NCI-H1048 (cell line): ENCODE measurements around the gene LNX1.

ENCODE experiments used
- DNase-seq: peaks from one replicate; lab custom pipeline; 2025; lab: John Stamatoyannopoulos, UW

The LNX1 gene

DNA sequence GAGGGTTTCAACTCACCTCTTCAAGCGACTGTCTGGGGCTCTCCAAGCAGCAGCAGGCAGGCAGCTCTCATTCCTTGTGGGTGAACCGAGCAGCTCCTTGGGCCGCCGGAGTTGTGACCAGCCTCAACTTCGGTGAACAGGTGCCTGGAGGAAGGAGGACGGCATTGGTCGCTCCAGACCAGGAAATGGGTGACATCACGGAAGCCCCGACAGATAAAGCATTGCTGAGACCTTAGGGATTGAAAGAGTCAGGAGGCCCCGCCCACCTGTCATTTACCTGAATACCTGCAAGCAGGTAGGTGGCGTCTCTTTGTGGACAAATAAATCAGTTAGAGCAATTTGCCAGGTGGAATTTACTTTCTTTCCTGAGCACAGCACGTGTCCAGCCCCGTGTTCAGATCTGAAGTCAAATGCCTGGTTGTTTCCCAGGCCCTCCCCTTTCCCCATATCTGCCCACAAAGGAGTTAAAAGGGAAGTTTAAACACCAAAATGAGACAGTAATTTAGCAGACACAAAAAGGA, at the start of gene LNX1:
Gene LNX1, minus strand, starts transcription at position 115 of the 521 bp plus-strand sequence. CDS start 17,484 bp downstream, outside the sequence.
- peak; percentile 84 for DNase-seq

- DNase-seq: no peak
Measured at GRCh38 chr4:53640576-53641453, 49.5 kb upstream of the LNX1 start.

DNA sequence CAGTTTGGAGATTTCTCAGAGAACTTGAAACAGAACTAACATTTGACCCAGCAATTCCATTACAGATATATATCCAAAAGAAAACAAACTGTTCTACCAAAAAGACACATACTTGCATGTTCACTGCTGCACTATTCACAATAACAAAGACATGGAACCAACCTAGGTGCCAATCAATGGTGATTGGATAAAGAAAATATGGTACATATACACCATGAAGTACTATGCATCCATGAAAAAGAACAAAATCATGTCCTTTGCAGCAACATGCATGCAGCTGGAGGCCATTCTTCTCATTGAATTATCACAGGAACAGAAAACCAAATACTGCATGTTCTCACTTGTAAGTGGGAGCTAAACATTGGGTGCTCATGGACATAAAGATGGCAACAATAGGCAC, 47.6 kb upstream of the LNX1 start:
- DNase-seq: no peak

GRCh38 chr4:53637348-53637747, 46.1 kb upstream of the LNX1 start:
- no peak for DNase-seq

GRCh38 chr4:53635697-53636483, 44.6 kb upstream of the LNX1 start:
- no peak for DNase-seq

GRCh38 chr4:53633608-53634007, 42.3 kb upstream of the LNX1 start:
- no peak for DNase-seq

DNA sequence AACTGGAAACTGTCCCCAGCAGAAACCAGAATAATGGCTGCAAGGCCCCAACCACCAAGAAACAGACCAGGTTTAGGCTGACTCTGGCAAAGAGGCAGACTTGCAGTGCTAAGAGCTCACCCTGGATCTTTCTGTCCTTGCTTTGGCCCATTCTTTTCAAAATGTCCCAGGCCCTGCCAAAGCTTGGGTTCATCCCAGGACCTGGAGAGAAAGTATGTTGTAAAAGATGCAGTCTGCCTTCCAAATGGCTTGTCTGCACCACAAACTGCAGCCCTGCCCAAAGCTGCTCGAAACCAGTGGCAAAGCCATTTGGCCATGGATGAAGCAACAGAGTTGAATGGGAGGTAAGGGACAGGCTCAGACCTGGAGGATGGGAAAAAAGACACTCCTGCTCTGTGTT, 38.0 kb upstream of the LNX1 start:
- DNase-seq: no peak

DNA sequence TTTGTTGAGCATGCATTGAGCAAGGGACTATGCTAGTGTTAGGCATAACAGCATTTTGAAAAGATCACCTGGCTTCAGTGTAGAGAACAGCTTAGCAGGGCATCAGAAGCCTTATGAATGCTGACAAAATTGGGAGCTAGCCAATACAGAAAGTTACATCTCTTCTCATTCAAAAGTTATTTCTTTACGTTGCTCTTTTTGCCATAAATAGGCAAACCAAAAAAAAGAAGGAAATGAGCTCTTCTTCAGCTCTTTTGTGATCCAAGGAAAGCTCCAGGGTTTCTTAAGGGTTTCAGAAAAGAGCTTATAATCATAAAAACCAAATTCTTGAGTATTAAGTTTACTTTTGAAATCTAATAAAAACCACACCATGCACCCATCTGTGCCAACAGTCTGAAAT, 35.2 kb upstream of the LNX1 start:
- no peak for DNase-seq

DNA sequence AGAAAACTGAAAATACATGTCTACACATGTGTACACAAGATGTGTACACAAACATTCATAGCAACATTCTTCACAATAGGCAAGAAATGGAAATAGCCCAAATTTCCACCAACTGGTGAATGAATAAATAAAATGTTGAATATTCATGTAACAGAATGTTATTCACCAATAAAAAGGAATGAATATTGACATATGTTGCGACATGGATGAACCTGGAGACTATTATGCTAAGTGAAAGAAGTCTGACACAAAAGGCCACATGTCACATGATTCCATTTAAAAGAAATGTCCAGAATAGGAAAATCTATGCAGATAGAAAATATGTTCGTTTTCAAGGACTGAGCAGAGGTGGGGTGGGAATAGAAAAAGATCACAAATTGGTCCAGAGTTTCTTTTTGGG, 34.6 kb upstream of the LNX1 start:
- DNase-seq: no peak

DNA sequence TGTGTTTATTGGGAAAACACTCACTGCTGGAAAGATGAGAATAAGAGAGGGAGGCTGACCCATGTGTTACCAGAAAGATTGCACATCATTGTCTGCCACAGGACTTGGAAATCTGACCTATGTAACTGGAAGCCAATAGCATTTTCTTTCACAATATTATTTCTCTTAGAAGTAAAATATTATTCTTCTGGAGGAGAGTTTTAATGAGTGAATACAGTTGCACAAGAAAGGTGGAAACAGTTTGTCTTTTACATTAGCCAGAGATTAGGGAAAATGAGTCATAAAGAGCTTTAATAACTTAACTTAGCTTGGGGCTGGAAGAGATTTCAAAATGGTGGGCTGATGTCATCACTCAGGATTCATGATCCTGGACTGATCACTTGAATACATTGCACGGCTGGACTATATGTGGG, 31.5 kb upstream of the LNX1 start:
- DNase-seq: no peak

GRCh38 chr4:53620956-53621355, 29.7 kb upstream of the LNX1 start:
- no peak for DNase-seq

DNA sequence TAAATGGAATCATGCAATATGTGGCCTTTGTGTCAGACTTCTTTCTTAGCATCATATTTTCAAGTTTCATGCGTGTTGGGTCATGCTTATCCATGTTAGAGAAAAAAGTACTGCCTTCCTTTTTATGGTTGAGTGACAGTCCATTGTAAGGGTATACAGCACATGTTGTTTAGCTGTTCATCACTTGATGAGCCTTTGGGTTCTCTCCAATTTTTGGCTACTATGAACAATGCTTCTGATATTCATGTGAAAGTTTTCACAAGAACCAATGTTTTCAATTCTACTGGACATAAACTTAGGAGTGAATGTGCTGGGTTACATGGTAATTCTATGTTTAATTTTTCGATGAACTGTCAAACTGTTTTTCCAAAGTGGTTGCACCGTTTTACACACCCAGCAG, 28.1 kb upstream of the LNX1 start:
- no peak for DNase-seq

DNA sequence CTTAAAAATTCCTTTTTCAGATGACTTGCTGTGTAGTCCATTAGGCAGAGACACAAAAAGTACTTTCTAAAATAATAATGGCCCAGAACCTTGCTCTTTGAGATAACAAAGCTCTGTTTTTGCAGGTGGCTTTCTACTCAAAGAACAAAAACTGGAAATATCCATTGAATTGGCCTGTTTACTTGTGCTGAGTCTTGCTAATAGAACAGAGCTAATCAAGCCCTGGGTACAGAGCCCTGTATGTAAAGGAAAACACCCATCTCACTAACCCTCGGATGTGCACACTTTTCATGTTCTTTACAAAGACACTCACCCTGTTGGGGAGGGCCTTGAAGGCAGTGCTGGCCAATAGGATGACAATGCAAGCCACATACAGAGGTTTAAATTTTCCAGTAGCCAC, 27.0 kb upstream of the LNX1 start:
- no peak for DNase-seq

DNA sequence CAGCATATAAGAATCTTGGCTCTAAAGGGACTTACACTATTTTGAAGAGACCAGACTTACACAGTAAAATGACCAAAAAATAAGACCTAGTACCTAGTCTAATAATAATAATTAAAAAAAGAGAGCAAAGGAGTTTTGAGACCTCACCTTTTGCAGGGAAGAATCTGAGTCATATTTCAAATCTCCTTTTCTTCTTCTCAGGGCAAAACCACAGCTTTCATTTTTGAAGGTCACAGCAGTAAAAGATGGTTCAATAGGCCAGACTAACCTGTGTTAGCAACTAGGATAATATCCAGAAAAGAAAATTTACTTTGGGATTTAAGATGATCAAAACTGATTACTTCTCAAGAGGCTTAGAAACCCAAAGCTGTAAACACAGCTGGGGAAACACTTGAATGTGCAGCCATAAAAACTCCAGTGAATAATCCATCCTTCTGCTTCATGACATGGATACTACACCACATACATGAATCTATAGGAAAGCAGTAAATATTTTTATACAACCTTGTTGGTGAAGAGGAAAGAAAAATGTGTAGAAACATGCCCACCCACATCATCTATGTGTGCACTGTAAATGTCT, 25.9 kb upstream of the LNX1 start:
- no peak for DNase-seq

GRCh38 chr4:53616219-53616618, 24.9 kb upstream of the LNX1 start:
- DNase-seq: no peak

- no peak for DNase-seq
Measured at GRCh38 chr4:53614591-53614990, 23.3 kb upstream of the LNX1 start.

DNA sequence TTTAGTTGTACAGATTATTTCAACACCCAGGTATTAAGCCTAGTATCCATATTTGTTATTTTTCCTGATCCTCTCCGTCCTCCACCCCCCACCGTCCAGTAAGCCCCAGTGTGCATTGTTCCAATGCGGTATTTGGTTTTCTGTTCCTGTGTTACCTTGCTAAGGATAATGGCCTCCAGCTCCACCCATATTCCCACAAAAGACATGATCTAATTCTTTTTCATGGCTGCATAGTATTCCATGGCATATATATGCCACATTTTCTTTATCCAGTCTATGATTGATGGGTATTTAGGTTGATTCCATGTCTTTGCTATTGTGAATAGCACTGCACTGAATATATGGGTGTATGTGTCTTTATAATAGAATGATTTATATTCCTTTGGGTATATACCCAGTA, 22.1 kb upstream of the LNX1 start:
- DNase-seq: no peak

- no peak for DNase-seq
Measured at GRCh38 chr4:53608649-53609048, 17.4 kb upstream of the LNX1 start.

- no peak for DNase-seq
Measured at GRCh38 chr4:53608242-53608641, 17.0 kb upstream of the LNX1 start.

DNA sequence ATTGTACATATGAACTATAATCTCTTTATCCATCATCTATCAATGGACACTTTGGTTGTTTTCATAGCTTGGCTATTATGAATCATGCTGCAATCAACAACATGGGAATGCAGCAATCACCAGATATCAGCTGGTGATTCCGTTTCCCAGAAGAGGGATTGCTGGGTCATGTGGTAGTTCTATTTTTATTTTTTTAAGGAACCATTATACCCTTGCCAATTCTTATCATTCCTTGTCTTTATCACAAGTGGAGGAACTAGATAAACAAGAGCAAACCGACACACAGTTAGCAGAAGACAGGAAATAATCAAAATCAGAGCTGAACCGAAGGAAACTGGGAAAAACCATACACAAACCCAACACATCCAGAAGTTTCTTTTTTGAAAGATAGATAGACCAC, 14.5 kb upstream of the LNX1 start:
- DNase-seq: no peak

- no peak for DNase-seq
Measured at GRCh38 chr4:53602390-53602789, 11.1 kb upstream of the LNX1 start.

DNA sequence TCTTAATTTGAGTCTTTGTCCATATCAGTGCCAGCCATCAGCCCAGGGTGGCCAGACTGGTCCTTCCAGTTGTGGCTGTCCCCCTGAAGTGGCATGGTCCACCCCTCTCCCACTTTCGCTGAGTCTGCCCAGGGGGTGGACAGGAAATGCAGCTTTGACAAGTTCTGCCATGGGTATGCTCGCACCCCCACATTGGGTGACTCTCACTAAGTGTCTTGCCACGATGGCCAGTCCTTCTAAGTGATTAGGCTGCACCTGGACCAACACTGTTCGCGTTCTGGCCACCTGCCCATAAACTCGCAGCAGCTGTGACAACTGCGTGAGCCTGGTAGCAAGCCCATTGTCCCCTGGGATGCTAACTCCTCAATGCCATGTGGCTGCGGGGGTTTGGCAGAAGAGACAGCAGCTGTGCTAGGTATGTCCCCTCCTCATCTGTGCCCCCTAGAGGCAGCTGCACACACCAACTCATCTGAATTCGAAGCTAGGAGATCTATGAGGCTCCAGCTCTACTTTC, 10.0 kb upstream of the LNX1 start:
- DNase-seq: no peak
